H1 (cell line): ENCODE measurements around the gene CPED1. TPM values are rescaled to one million over a fixed set of nuclear protein-coding genes. Genes with fewer than 3 reads are reported as not detected.

ENCODE experiments used
- ASH2L ChIP-seq: fragments of 200-600, 300-600 bp; sonication (generic); IDR thresholded peaks from one replicate; pipeline ENCODE4 v1.7.1; 2017; ENCODE audit warnings: low read length
- CBX8 ChIP-seq: fragments of 300-800, 300-1000 bp; sonication (generic); IDR thresholded peaks from 2 replicates; pipeline ENCODE4 v1.7.1; 2016; ENCODE audit warnings: low read depth, low read length, borderline replicate concordance
- CEBPB ChIP-seq: IDR thresholded peaks from 2 replicates; pipeline ENCODE4 v1.6.1; 2012; ENCODE audit warnings: low read depth, low read length
- CHD7 ChIP-seq: fragments of 300-600 bp; sonication (generic); IDR thresholded peaks from 2 replicates; pipeline ENCODE4 v1.7.1; 2012; ENCODE audit warnings: low read length, moderate library complexity, mild to moderate bottlenecking, inconsistent platforms; ENCODE audit not compliant: insufficient replicate concordance
- CTBP2 ChIP-seq: IDR thresholded peaks from 2 replicates; pipeline ENCODE4 v1.7.0; 2011; ENCODE audit warnings: borderline replicate concordance, mild to moderate bottlenecking, moderate library complexity, mixed read lengths, low read length; ENCODE audit not compliant: insufficient read depth, insufficient read length
- HDAC2 ChIP-seq, 2 experiments: fragments of 300-600 bp in 1 of 2; sonication (generic) in 1 of 2; IDR thresholded peaks; 2 replicates each; pipeline ENCODE4 v1.6.1; 2011 to 2012; ENCODE audit warnings: low read depth in 2 of 2, low read length in 2 of 2, mild to moderate bottlenecking in 2 of 2, moderate library complexity in 2 of 2, borderline replicate concordance in 1 of 2, inconsistent platforms in 1 of 2
- KDM4A ChIP-seq: IDR thresholded peaks from one replicate; pipeline ENCODE4 v1.7.1; 2012; ENCODE audit warnings: low read depth, mild to moderate bottlenecking, moderate library complexity, low read length, inconsistent platforms; ENCODE audit not compliant: severe bottlenecking
- RFX5 ChIP-seq: IDR thresholded peaks from 2 replicates; pipeline ENCODE4 v1.6.1; 2011; ENCODE audit warnings: low read depth, low read length, improper control_type of control experiment, borderline replicate concordance
- SIX5 ChIP-seq: IDR thresholded peaks from 2 replicates; pipeline ENCODE4 v1.6.1; 2011; ENCODE audit warnings: mild to moderate bottlenecking, low read depth, low read length
- TEAD4 ChIP-seq: IDR thresholded peaks from 2 replicates; pipeline ENCODE4 v1.6.1; 2012; ENCODE audit warnings: low read depth, low read length, inconsistent platforms, mixed read lengths
- polyA plus RNA-seq, 7 experiments: library from polyadenylated mRNA; depleted of rRNA in 3 of 7; stranded (reverse) in 5 of 7; unstranded in 2 of 7; fragments of >200 nt in 5 of 7; fragments of 200-250 nt in 2 of 7; gene quantifications; 1 replicate in 5 of 7; 2 replicates in 1 of 7; 4 replicates in 1 of 7; pipeline versions ENCODE4 v1.2.1 to v1.2.3, GENCODE V29; 2011 to 2013; ENCODE audit warnings: missing spikeins in 2 of 7, mixed read lengths in 2 of 7
- total RNA-seq: library from RNA; stranded (reverse); fragmentation: NEBNext Ultra II Directional; extraction: Animal tissue kit (Norgen Biotek cat#: 25700); gene quantifications from 2 replicates; pipeline ENCODE4 v1.2.1, GENCODE V29; 2021

The CPED1 gene
- total and polyA plus RNA-seq, 2 of the 8 experiments (the other 6 are each of a cell fraction or from before 2014, with no cell fraction given) = 0.08 to 0.39 TPM

GRCh38 chr7:121094829-121095228 is 106.3 kb downstream of the CPED1 start (continued):
- TF ChIP-seq CHD7 (no peak), CEBPB (no peak), TEAD4 (no peak), SIX5 (no peak), ASH2L (no peak), HDAC2 (IDR thresholded peaks at IDR 0.05; ENCODE audit: borderline replicate concordance in 1 of 2, low read depth in 2 of 2, low read length in 2 of 2) (no peak), CTBP2 (no peak), KDM4A (no peak), RFX5 (no peak), CBX8 (no peak)
